Mesenchymal stem cell (in vitro differentiated cells and primary cell): ENCODE results near the gene RAPGEFL1.

Experiments used
- DNase-seq: peaks from one replicate; pipeline ENCODE4 v3.0.0-alpha.2; 2013
- H2AFZ ChIP-seq: one replicate; pipeline ENCODE4 v1.6.1; 2013; ENCODE audit warnings: low read depth, mild to moderate bottlenecking, control low read depth, inconsistent platforms, low read length, moderate library complexity
- H2AK5ac ChIP-seq: 2 replicates; pipeline ENCODE4 v1.6.1; 2013; ENCODE audit warnings: low read length, moderate library complexity, mild to moderate bottlenecking, inconsistent platforms; ENCODE audit not compliant: severe bottlenecking
- H2BK120ac ChIP-seq: one replicate; pipeline ENCODE4 v1.6.1; 2013; ENCODE audit warnings: low read depth, mild to moderate bottlenecking, inconsistent platforms, low read length, moderate library complexity
- H2BK12ac ChIP-seq, 2 experiments: one replicate each; pipeline ENCODE4 v1.6.1; 2013; ENCODE audit warnings: inconsistent platforms in 2 of 2, low read length in 2 of 2, mild to moderate bottlenecking in 2 of 2, moderate library complexity in 2 of 2, control low read depth in 1 of 2
- H2BK15ac ChIP-seq: one replicate; pipeline ENCODE4 v1.6.1; 2013; ENCODE audit warnings: mild to moderate bottlenecking, low read depth, inconsistent platforms; ENCODE audit not compliant: poor library complexity, severe bottlenecking
- H2BK5ac ChIP-seq: 2 replicates; pipeline ENCODE4 v1.6.1; 2013; ENCODE audit warnings: low read depth, mild to moderate bottlenecking, low read length, control low read depth, inconsistent platforms; ENCODE audit not compliant: poor library complexity, severe bottlenecking
- H3K14ac ChIP-seq, 2 experiments: one replicate each; pipeline ENCODE4 v1.6.1; 2013; ENCODE audit warnings: inconsistent platforms in 2 of 2, low read length in 2 of 2, control low read depth in 1 of 2, mild to moderate bottlenecking in 1 of 2, moderate library complexity in 1 of 2
- H3K18ac ChIP-seq, 2 experiments: one replicate each; pipeline ENCODE4 v1.6.1; 2013; ENCODE audit warnings: inconsistent platforms in 2 of 2, low read length in 2 of 2, control low read depth in 1 of 2, low read depth in 1 of 2, mild to moderate bottlenecking in 1 of 2
- H3K23ac ChIP-seq, 2 experiments: one replicate each; pipeline ENCODE4 v1.6.1; 2013; ENCODE audit warnings: inconsistent platforms in 2 of 2, low read length in 2 of 2, mild to moderate bottlenecking in 2 of 2, moderate library complexity in 2 of 2, control low read depth in 1 of 2
- H3K27ac ChIP-seq: 2 replicates; pipeline ENCODE4 v1.5.1; 2013; ENCODE audit warnings: mild to moderate bottlenecking, moderate library complexity, low read length, control low read depth, inconsistent platforms; ENCODE audit not compliant: poor library complexity, severe bottlenecking
- H3K27me3 ChIP-seq, 2 experiments: 2 replicates each; pipeline versions ENCODE4 v1.6.1 to v1.7.0; 2013; ENCODE audit warnings: low read length in 2 of 2, mild to moderate bottlenecking in 2 of 2, moderate library complexity in 2 of 2, control low read depth in 1 of 2, inconsistent platforms in 1 of 2; ENCODE audit not compliant: control insufficient read depth in 1 of 2, insufficient read depth in 1 of 2
- H3K36me3 ChIP-seq, 2 experiments: 2 replicates each; pipeline versions ENCODE4 v1.6.1 to v1.7.0; 2013; ENCODE audit warnings: low read length in 2 of 2, control low read depth in 1 of 2, inconsistent platforms in 1 of 2, low read depth in 1 of 2, mild to moderate bottlenecking in 1 of 2; ENCODE audit not compliant: insufficient read depth in 2 of 2, control insufficient read depth in 1 of 2
- H3K4ac ChIP-seq, 2 experiments: one replicate each; pipeline ENCODE4 v1.6.1; 2013; ENCODE audit warnings: inconsistent platforms in 2 of 2, low read length in 2 of 2, mild to moderate bottlenecking in 2 of 2, moderate library complexity in 2 of 2, control low read depth in 1 of 2, low read depth in 1 of 2
- H3K4me1 ChIP-seq: 2 replicates; pipeline ENCODE4 v1.6.1; 2013; ENCODE audit warnings: low read depth, low read length, control low read depth; ENCODE audit not compliant: control insufficient read depth, insufficient read depth
- H3K4me2 ChIP-seq: 2 replicates; pipeline ENCODE4 v1.6.1; 2013; ENCODE audit warnings: low read length, mild to moderate bottlenecking, inconsistent platforms; ENCODE audit not compliant: poor library complexity, severe bottlenecking
- H3K4me3 ChIP-seq, 2 experiments: 2 replicates each; pipeline versions ENCODE4 v1.5.1 to v1.7.0; 2013; ENCODE audit warnings: low read length in 2 of 2, mild to moderate bottlenecking in 2 of 2, control low read depth in 1 of 2, low read depth in 1 of 2; ENCODE audit not compliant: insufficient read depth in 1 of 2
- H3K79me1 ChIP-seq: replicated peaks from 2 replicates; pipeline ENCODE4 v1.6.1; 2013; ENCODE audit warnings: mild to moderate bottlenecking, control low read depth, low read length, inconsistent platforms; ENCODE audit not compliant: poor library complexity, severe bottlenecking
- H3K9ac ChIP-seq: 2 replicates; pipeline ENCODE4 v1.7.0; 2013; ENCODE audit warnings: mild to moderate bottlenecking, low read length, moderate library complexity
- H3K9me3 ChIP-seq: 2 replicates; pipeline ENCODE4 v1.7.0; 2013; ENCODE audit warnings: mild to moderate bottlenecking, low read length; ENCODE audit not compliant: control insufficient read depth
- H4K8ac ChIP-seq: one replicate; pipeline ENCODE4 v1.6.1; 2013; ENCODE audit warnings: inconsistent platforms, mild to moderate bottlenecking, low read length, moderate library complexity
- H4K91ac ChIP-seq: one replicate; pipeline ENCODE4 v1.6.1; 2013; ENCODE audit warnings: mild to moderate bottlenecking, low read length, inconsistent platforms
- WGBS: methylation state at CpG from one replicate; pipeline ENCODE4 v1.1.7; 2013; ENCODE audit warnings: mixed read lengths; 5-methylcytosine and 5-hydroxymethylcytosine counted together

RAPGEFL1 gene

DNA sequence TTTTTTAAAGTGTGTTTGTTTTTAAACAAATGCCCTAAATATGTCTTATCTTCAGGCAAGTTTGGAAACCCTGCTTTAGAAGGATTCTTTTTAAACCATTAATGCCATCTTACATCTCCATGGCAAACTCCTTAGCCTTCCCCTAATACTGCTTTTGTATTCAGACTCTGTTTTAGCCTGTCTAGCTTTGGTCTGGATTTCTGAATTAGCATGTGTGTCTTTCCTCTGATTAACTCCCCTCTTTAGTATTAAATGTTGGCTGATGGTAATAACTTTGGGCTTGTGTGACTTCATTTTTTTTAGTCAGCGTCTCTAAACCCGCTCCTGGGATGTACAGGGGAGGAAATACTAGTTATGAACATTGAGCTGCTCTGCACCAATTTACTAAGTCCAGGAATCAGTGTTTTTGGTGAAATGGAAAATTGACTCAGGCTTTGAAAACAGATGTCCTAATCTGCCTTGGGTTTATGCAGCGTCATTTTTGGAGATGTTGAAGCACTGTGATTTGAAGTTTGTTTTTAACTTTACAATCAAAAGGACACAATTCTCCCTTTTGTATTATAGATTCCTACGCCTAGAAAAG, 64.1 kb downstream of the RAPGEFL1 start:
- H3K4me1 ChIP-seq, result no peaks in the 10 kb centered on the region
- peaks cover 14% of the 10 kb centered on the region for H3K79me1 ChIP-seq
- H2BK5ac ChIP-seq, result no peak overlapping the region
- H2BK12ac ChIP-seq, result no peak overlapping the region
- peak overlapping the region; percentile 40 for H3K9ac ChIP-seq
- no peak overlapping the region for H3K4me2 ChIP-seq
- no peak overlapping the region for H2BK120ac ChIP-seq
- H3K18ac ChIP-seq, result no peak overlapping the region
- no peak overlapping the region for H2AFZ ChIP-seq
- DNase-seq, result no peak
- peaks cover 0 to 3% of the 10 kb centered on the region in 2 experiments for H3K36me3 ChIP-seq
- no peak overlapping the region for H3K14ac ChIP-seq
- H2BK15ac ChIP-seq, result no peak overlapping the region
- no peak overlapping the region for H3K4me3 ChIP-seq
- no peaks in the 10 kb centered on the region for H3K9me3 ChIP-seq
- no peak overlapping the region for H3K23ac ChIP-seq
- no peak overlapping the region for H4K91ac ChIP-seq
- 97% methylated on average over 3 of the region's 4 CpGs for WGBS
- H3K27ac ChIP-seq, result no peak overlapping the region
- H4K8ac ChIP-seq, result no peak overlapping the region
- no peak overlapping the region for H3K4ac ChIP-seq
- no peak overlapping the region for H2AK5ac ChIP-seq
- no peaks in the 10 kb centered on the region for H3K27me3 ChIP-seq

DNA sequence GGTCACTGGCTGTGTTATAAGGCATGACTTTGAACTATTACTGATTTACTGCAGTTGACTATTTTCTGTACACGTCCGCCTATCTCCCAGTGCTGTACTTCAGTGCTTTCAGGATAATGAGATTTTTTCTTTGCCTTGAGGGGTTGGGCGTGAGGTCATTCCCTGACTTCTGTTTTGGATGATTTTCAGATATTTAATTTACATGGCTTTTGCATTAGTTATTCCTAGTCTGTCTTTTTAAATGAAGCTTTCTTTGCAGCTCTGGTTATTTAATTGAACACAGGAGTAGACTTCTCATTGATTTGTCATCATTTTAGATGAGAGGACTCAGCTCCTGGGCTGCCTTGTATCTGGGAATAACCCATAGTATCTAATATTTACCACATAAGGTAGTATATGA, 65.5 kb downstream of the RAPGEFL1 start:
- no peaks in the 10 kb centered on the region for H3K27me3 ChIP-seq
- no peak overlapping the region for H3K27ac ChIP-seq
- H3K9ac ChIP-seq, result peak overlapping the region; percentile 59
- H2BK5ac ChIP-seq, result no peak overlapping the region
- H3K4me2 ChIP-seq, result no peak overlapping the region
- no peak overlapping the region for H4K91ac ChIP-seq
- H3K9me3 ChIP-seq, result no peaks in the 10 kb centered on the region
- H3K4me3 ChIP-seq, result no peak overlapping the region
- WGBS, result 100% methylated on average over 3 of the region's 3 CpGs
- H3K36me3 ChIP-seq, result peaks cover 0 to 2% of the 10 kb centered on the region in 2 experiments
- no peak overlapping the region for H3K23ac ChIP-seq
- no peak overlapping the region for H2BK15ac ChIP-seq
- no peak overlapping the region for H2BK120ac ChIP-seq
- no peak overlapping the region for H2AK5ac ChIP-seq
- H3K4me1 ChIP-seq, result no peaks in the 10 kb centered on the region
- no peak overlapping the region for H3K4ac ChIP-seq
- H2BK12ac ChIP-seq, result no peak overlapping the region
- no peak for DNase-seq
- H3K14ac ChIP-seq, result no peak overlapping the region
- H3K79me1 ChIP-seq, result peaks cover 13% of the 10 kb centered on the region
- no peak overlapping the region for H2AFZ ChIP-seq
- no peak overlapping the region for H4K8ac ChIP-seq
- no peak overlapping the region for H3K18ac ChIP-seq

DNA sequence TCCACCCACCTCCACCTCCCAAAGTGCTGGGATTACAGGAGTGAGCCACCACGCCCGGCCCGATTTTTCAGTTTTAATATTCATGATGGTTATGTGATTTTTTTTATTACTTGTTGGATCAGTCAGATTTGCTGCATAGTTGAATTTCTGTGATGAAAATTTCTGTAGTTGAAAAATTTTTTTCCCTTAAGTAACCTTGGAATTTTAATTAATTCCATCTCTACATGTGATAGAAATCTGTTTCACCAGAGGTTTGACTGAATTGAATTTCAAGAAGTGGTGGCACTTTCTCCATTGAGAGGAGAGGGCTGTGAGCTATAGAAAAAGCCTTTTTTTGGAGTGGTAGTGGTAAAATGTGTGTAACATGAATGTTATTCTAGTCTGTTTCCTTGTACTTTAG, 66.5 kb downstream of the RAPGEFL1 start:
- H2AK5ac ChIP-seq, result no peak overlapping the region
- H3K79me1 ChIP-seq, result peaks cover 11% of the 10 kb centered on the region
- H2BK15ac ChIP-seq, result no peak overlapping the region
- H4K8ac ChIP-seq, result no peak overlapping the region
- no peak for DNase-seq
- H3K4me2 ChIP-seq, result no peak overlapping the region
- H3K14ac ChIP-seq, result no peak overlapping the region
- no peak overlapping the region for H4K91ac ChIP-seq
- H3K18ac ChIP-seq, result no peak overlapping the region
- H3K27me3 ChIP-seq, result no peaks in the 10 kb centered on the region
- no peak overlapping the region for H3K27ac ChIP-seq
- peaks cover 0 to 2% of the 10 kb centered on the region in 2 experiments for H3K36me3 ChIP-seq
- no peak overlapping the region for H3K4ac ChIP-seq
- no peak overlapping the region for H3K23ac ChIP-seq
- no peak overlapping the region for H2BK5ac ChIP-seq
- H3K4me3 ChIP-seq, result no peak overlapping the region
- H2BK120ac ChIP-seq, result no peak overlapping the region
- no peak overlapping the region for H2AFZ ChIP-seq
- peak overlapping the region; percentile 59 for H3K9ac ChIP-seq
- no peak overlapping the region for H2BK12ac ChIP-seq
- 100% methylated on average over 2 of the region's 3 CpGs for WGBS
- H3K9me3 ChIP-seq, result no peaks in the 10 kb centered on the region
- H3K4me1 ChIP-seq, result no peaks in the 10 kb centered on the region

- Histone ChIP-seq H2BK15ac (no peak overlapping the region), H4K8ac (no peak overlapping the region), H3K27me3 (no peaks in the 10 kb centered on the region), H2BK12ac (no peak overlapping the region), H3K18ac (no peak overlapping the region), H3K9ac (no peak overlapping the region), H3K23ac (no peak overlapping the region), H4K91ac (no peak overlapping the region), H2AK5ac (no peak overlapping the region), H3K4ac (no peak overlapping the region), H3K9me3 (no peaks in the 10 kb centered on the region), H3K4me1 (no peaks in the 10 kb centered on the region), H3K79me1 (peaks cover 10% of the 10 kb centered on the region), H3K36me3 (peaks cover 0 to 2% of the 10 kb centered on the region in 2 experiments), H2AFZ (no peak overlapping the region), H3K4me2 (no peak overlapping the region), H3K27ac (no peak overlapping the region), H2BK5ac (no peak overlapping the region), H3K4me3 (no peak overlapping the region), H3K14ac (no peak overlapping the region), H2BK120ac (no peak overlapping the region)
- 94% methylated on average over 4 of the region's 4 CpGs for WGBS
- DNase-seq, result no peak
Observed at GRCh38 chr17:40244255-40244654, 67.0 kb downstream of the RAPGEFL1 start.
